NCI-H82 treated with DMSO at 0.1 percent for 48 hours (cell line): ENCODE measurements around the gene CCDC69.
"Not testable (repeated sequence)": the region's sequence is repeated elsewhere in the genome, so short reads cannot be mapped to it uniquely, and the experiment has no call there.

ENCODE experiments used
- DNase-seq: peaks from one replicate; lab custom pipeline; 2025; ENCODE audit not compliant: unreplicated experiment; lab: John Stamatoyannopoulos, UW

Gene CCDC69

GRCh38 chr5:151248651-151249050 lies 24.8 kb upstream of the CCDC69 start:
- peak; percentile 90 for DNase-seq

- DNase-seq, result no peak
Observed at GRCh38 chr5:151245680-151246219, 21.9 kb upstream of the CCDC69 start.

- DNase-seq, result no peak
Observed at GRCh38 chr5:151244206-151244605, 20.3 kb upstream of the CCDC69 start.

GRCh38 chr5:151243564-151243963 lies 19.7 kb upstream of the CCDC69 start:
- DNase-seq, result no peak

DNA sequence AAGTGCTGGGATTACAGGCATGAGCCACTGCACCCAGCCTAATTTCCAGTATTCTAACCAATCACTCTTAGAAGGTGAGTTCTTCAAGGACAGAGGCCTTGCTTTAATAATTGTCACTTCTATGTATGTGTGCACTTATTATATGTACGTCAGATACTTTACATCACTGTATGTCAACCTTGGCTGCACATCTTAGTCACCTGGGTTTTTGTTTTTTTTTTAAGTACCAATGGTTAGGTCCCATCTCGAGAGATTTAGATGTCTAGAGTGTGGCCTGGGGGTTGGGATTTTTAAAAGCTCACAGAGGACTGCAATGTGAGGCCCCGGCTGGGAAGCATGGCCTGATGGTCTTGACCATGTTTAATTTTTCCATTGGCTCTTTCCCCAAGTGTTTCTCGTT lies 19.2 kb upstream of the CCDC69 start:
- no peak for DNase-seq

GRCh38 chr5:151240924-151241635 lies 17.2 kb upstream of the CCDC69 start:
- DNase-seq, result no peak

DNA sequence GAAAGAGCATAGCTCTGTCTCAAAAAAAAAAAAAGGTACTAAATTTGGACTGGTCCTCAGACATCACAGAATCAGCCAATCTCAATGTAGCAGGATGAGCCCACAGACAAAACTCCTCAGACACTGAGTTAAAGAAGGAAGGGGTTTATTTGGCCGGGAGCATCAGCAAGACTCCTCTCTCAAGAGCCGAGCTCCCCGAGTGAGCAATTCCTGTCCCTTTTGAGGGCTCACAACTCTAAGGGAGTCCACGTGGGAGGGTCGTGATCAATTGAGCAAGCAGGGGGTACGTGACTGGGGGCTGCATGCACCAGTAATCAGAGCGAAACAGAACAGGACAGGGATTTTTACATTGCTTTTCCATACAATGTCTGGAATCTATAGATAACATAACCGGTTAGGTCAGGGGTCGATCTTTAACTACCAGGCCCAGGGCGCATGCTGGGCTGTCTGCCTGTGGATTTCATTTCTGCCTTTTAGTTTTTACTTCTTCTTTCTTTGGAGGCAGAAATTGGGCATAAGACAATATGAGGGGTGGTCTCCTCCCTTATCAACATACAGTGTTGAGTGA lies 16.5 kb upstream of the CCDC69 start:
- not testable (repeated sequence) for DNase-seq

DNA sequence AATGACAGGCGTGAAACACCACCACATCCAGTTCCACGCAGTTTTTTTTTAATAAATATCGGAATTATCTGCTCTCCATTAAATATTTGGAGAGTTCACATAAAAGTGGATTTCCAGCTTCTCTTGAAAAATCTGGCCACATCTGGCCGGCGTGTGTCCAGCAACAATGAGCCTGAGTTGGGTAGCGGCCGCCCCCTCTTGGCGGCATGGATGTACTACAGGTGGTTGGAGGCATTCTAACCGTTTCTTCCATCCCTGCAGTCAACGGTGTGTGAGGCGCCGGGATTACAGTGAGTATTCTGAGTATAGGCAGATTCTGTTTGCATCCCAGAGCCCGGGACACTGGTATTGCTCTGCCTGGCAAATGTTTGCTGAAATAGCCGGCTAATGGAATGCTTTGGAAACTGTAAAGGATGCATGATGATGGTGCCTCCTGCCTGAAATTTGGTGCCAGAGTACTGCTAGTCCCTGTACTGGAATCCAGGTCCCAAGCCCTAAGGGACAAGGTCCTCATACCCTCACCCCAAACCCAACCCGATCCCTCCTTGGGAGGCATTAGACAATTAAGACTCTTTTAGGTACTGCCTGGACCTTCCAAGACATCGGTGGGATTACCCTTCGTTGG lies 15.5 kb upstream of the CCDC69 start:
- DNase-seq, result no peak

GRCh38 chr5:151238303-151238741 lies 14.4 kb upstream of the CCDC69 start:
- DNase-seq, result no peak

DNA sequence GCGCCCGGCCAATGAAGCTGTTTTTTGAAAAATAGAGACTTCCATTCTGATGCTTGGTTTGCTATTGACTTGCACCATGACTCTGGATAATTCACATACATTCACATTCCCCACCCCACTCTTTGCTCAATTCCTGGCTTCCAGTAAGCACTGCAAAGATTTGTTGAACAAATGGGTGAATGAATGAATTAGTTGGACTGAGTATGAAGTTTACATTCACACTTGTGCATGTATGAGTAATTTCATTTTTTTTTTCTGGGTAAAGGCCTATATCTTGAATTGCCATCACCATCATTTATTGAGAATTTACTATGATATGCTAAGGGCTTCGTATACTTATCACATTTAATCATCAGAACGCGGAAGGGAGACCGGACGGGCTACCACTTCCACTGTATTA lies 13.8 kb upstream of the CCDC69 start:
- no peak for DNase-seq

DNA sequence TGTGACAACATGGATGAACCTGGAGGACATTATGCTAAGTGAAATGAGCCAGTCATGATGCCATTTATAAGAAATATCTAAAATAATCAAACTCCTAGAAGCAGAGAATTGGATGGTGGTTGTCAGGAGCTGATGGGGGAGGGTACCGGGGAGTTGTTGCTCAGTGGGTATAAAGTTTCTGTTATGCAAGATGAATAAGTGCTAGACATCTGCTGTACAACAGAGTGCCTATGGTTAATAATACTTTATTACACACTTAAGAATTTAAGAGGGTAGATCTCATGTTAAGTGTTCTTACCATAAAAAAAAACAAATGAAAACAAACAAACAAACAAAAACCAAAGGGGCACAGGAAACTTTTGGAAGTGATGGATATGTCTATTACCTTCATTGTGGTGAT lies 13.0 kb upstream of the CCDC69 start:
- DNase-seq, result no peak

GRCh38 chr5:151235239-151235571 lies 11.3 kb upstream of the CCDC69 start:
- not testable (repeated sequence) for DNase-seq

DNA sequence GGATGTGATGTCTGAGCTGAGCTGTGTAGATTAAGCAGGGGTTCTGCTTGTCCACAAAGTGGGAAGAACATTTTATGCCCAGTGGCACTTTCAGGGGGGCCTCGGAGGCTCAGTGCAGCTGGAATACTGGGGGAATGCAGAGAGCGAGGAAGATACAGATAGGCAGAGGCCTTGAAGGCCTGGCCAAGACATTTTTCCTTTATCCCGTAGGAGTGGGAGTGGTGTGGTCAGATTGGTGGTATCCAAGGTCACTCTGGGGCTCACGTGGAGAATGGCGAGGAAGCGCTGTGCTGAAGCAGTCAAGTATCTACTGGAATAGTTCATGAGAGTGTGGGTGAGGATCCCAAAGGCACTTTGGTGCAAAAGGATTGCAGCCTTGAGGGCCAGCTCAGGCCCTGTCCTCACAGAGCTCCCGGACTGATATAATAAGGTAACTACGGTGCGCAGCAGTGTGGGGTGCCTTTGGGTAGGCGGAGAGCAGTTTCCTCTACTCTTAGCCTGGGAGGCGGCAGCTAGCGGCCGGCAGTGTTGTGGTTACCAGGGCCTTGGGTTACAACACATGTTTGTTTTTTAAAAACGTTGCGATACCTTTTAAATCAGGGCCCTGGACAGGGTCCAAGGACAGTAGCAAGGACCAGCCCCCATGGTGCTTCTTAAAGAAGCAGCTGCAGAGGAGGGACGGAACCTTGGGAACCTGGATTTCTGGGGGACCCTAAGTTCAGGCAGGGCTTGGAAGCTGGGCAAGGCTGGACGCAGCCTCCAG lies 10.8 kb upstream of the CCDC69 start:
- DNase-seq, result no peak

- DNase-seq, result no peak
Observed at GRCh38 chr5:151233616-151234085, 9.8 kb upstream of the CCDC69 start.

GRCh38 chr5:151231359-151231758 lies 7.5 kb upstream of the CCDC69 start:
- DNase-seq, result no peak

GRCh38 chr5:151230048-151230680 lies 6.3 kb upstream of the CCDC69 start:
- no peak for DNase-seq

DNA sequence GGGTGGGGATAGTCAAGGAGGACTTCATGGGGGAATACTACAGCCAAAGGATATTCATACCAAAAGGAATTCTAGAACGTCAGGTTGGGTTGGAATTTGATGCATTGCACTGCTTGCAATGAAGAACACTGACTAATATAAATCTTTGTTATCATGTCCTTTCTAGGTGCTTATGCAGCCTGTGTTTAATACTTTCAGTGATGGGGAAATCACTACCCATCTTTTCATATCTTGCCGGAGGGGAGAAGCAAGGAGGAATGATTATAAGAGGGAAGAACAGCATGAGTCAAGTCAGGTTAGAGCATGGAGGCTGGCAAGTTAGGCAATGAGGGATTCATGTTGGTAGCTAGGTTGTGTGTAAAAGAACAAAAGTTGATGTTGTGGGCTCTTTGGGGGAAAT lies 5.1 kb upstream of the CCDC69 start:
- no peak for DNase-seq

DNA sequence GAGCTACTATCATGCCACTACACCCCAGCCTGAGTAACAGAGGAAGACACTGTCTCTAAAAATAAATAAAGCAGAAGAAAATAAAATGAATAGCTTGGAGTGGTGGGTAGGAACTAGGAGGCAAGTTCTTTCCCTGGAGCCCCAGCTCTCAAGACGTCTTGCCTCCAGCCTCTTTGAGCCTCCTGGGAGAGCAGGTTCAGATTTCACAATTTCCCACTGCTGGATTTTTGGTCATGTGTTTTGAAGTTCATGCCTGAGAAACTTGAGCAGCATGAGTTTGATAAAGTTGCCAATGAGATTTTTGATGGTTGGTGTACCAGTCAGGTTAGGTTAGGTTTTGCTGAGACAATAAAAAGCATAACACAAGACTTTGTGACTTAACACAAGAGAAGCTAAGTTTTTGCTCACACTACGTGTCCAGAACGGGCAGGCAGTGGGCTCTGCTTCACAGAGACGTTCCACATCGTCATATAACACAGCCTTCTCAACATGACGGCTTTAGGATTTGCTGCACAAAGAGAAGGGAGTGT lies 4.1 kb upstream of the CCDC69 start:
- no peak for DNase-seq

GRCh38 chr5:151225475-151225874 lies 1.6 kb upstream of the CCDC69 start:
- no peak for DNase-seq

DNA sequence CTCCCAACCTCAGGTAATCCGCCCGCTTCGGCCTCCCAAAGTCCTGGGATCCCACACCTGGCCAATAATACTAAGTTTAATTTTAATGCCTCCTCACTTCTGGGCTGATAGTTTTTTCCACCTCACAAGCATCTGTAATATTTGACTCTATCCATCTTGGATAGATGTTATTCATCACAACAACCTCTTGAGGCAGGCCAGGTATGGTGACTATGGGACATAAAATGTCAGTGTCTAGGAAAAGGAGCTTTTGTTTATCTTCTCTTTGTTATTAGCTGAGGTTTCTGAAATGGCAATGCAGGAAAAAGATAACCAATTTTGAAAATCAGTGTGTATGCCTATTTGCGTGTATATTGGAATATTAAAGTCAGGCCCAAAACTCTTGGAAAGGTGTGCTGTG lies 1.2 kb upstream of the CCDC69 start:
- no peak for DNase-seq

GRCh38 chr5:151224372-151224771 lies 480 bp upstream of the CCDC69 start:
- DNase-seq, result no peak
